Activated T-cell treated with anti-CD3 and anti-CD28 coated beads, Interleukin-2, amount 50 U/mL, for 4 hours (primary cell): ENCODE data around the gene VEZF1. TPM values are rescaled to one million over a fixed set of nuclear protein-coding genes. Genes with fewer than 3 reads are reported as not detected.
"Not testable (repeated sequence)": the region's sequence is repeated elsewhere in the genome, so short reads cannot be mapped to it uniquely, and the experiment has no call there.

Experiments
- ATAC-seq, 2 donors: fragments of 200-7000 bp; cut with Tn5 transposase; one replicate each; pipeline ENCODE4 v1.10.0; 2021
- DNase-seq: peaks from one replicate; pipeline ENCODE4 v3.0.0-alpha.2; 2020
- H3K27me3 Mint-ChIP-seq: one replicate; pipeline ENCODE4 v1.8.0; 2021; ENCODE audit warnings: low read depth, mixed read lengths
- H3K36me3 Mint-ChIP-seq: one replicate; pipeline ENCODE4 v1.8.0; 2022; ENCODE audit warnings: mixed read lengths; ENCODE audit not compliant: insufficient read depth
- H3K4me1 Mint-ChIP-seq: one replicate; pipeline ENCODE4 v1.8.0; 2021; ENCODE audit warnings: low read depth, mixed read lengths
- H3K4me3 Mint-ChIP-seq: one replicate; pipeline ENCODE4 v1.8.0; 2021; ENCODE audit warnings: mild to moderate bottlenecking, moderate library complexity, mixed read lengths
- H3K9me3 Mint-ChIP-seq: one replicate; pipeline ENCODE4 v1.8.0; 2021; ENCODE audit warnings: mixed read lengths
- total RNA-seq, 3 donors: library from RNA; stranded (reverse); gene quantifications; one replicate each; pipeline ENCODE4 v1.2.1, GENCODE V29; 2021

The VEZF1 gene
- total RNA-seq, 3 donors from 2014 or later, result 23.8 to 25.1 (median 24.1) TPM

GRCh38 chr17:57990037-57990436 lies 2.0 kb upstream of the VEZF1 start:
- Mint-ChIP-seq H3K36me3 (no peaks in the 10 kb centered on the region), H3K4me1 (peaks cover 54% of the 10 kb centered on the region), H3K27me3 (no peaks in the 10 kb centered on the region), H3K4me3 (peak overlapping the region; percentile 90), H3K9me3 (no peaks in the 10 kb centered on the region)
- DNase-seq (no peak), ATAC-seq (no peak)

GRCh38 chr17:57988301-57989250 lies 522 bp upstream of the VEZF1 start:
- peak; percentile 51 for DNase-seq
- peak overlapping the region; percentile 90 for H3K4me3 Mint-ChIP-seq
- H3K4me1 Mint-ChIP-seq, result peaks cover 56% of the 10 kb centered on the region
- peak; percentile 70 to 76 for ATAC-seq
- no peaks in the 10 kb centered on the region for H3K27me3 Mint-ChIP-seq
- H3K9me3 Mint-ChIP-seq, result no peaks in the 10 kb centered on the region
- H3K36me3 Mint-ChIP-seq, result peaks cover 1% of the 10 kb centered on the region

- H3K27me3 Mint-ChIP-seq, result no peaks in the 10 kb centered on the region
- peak; percentile 25 for DNase-seq
- H3K4me3 Mint-ChIP-seq, result peak overlapping the region; percentile 91
- peak; percentile 22 to 35 for ATAC-seq
- H3K9me3 Mint-ChIP-seq, result no peaks in the 10 kb centered on the region
- peaks cover 5% of the 10 kb centered on the region for H3K36me3 Mint-ChIP-seq
- peaks cover 62% of the 10 kb centered on the region for H3K4me1 Mint-ChIP-seq
These were observed 1.0 kb downstream of the VEZF1 start for GRCh38 chr17:57986841-57987580.

- DNase-seq, result no peak
- Mint-ChIP-seq H3K27me3 (no peaks in the 10 kb centered on the region), H3K9me3 (no peaks in the 10 kb centered on the region), H3K4me1 (peaks cover 71% of the 10 kb centered on the region), H3K4me3 (peak overlapping the region; percentile 19), H3K36me3 (peaks cover 6% of the 10 kb centered on the region)
- ATAC-seq, result no peak
These were observed 2.4 kb downstream of the VEZF1 start for GRCh38 chr17:57985675-57985974.

- Mint-ChIP-seq H3K4me3 (no peak overlapping the region), H3K27me3 (no peaks in the 10 kb centered on the region), H3K9me3 (no peaks in the 10 kb centered on the region), H3K36me3 (peaks cover 6% of the 10 kb centered on the region), H3K4me1 (peaks cover 74% of the 10 kb centered on the region)
- ATAC-seq (no peak), DNase-seq (no peak)
These were observed 2.9 kb downstream of the VEZF1 start for GRCh38 chr17:57984936-57985674.

- H3K4me1 Mint-ChIP-seq, result peaks cover 70% of the 10 kb centered on the region
- no peaks in the 10 kb centered on the region for H3K27me3 Mint-ChIP-seq
- no peak overlapping the region for H3K4me3 Mint-ChIP-seq
- DNase-seq, result no peak
- H3K9me3 Mint-ChIP-seq, result no peaks in the 10 kb centered on the region
- H3K36me3 Mint-ChIP-seq, result peaks cover 6% of the 10 kb centered on the region
- no peak for ATAC-seq
These were observed 3.7 kb downstream of the VEZF1 start for GRCh38 chr17:57984261-57984890.

- Mint-ChIP-seq H3K9me3 (no peaks in the 10 kb centered on the region), H3K36me3 (peaks cover 13% of the 10 kb centered on the region), H3K4me1 (peaks cover 66% of the 10 kb centered on the region), H3K4me3 (no peak overlapping the region), H3K27me3 (no peaks in the 10 kb centered on the region)
- ATAC-seq (no peak), DNase-seq (no peak)
These were observed 4.6 kb downstream of the VEZF1 start for GRCh38 chr17:57983446-57983845.

GRCh38 chr17:57982452-57983170 lies 5.4 kb downstream of the VEZF1 start:
- H3K36me3 Mint-ChIP-seq, result peaks cover 19% of the 10 kb centered on the region
- H3K9me3 Mint-ChIP-seq, result no peaks in the 10 kb centered on the region
- no peaks in the 10 kb centered on the region for H3K27me3 Mint-ChIP-seq
- no peak overlapping the region for H3K4me3 Mint-ChIP-seq
- peak in 1 of 2 donors; percentile 16 for ATAC-seq
- peaks cover 66% of the 10 kb centered on the region for H3K4me1 Mint-ChIP-seq
- no peak for DNase-seq

- no peak overlapping the region for H3K4me3 Mint-ChIP-seq
These were observed 7.5 kb downstream of the VEZF1 start for GRCh38 chr17:57980522-57980921.

GRCh38 chr17:57979076-57979475 lies 9.0 kb downstream of the VEZF1 start:
- Mint-ChIP-seq H3K4me3 (no peak overlapping the region), H3K9me3 (no peaks in the 10 kb centered on the region), H3K27me3 (no peaks in the 10 kb centered on the region), H3K4me1 (peaks cover 39% of the 10 kb centered on the region), H3K36me3 (peaks cover 39% of the 10 kb centered on the region)
- DNase-seq (no peak), ATAC-seq (no peak)

More at GRCh38 chr17:57980522-57980921, 7.5 kb downstream of the VEZF1 start:
- DNase-seq (no peak), ATAC-seq (no peak)
- H3K4me1 Mint-ChIP-seq, result peaks cover 54% of the 10 kb centered on the region
- no peaks in the 10 kb centered on the region for H3K27me3 Mint-ChIP-seq
- H3K36me3 Mint-ChIP-seq, result peaks cover 32% of the 10 kb centered on the region
- no peaks in the 10 kb centered on the region for H3K9me3 Mint-ChIP-seq

- H3K36me3 Mint-ChIP-seq, result peaks cover 36% of the 10 kb centered on the region
- no peaks in the 10 kb centered on the region for H3K9me3 Mint-ChIP-seq
- H3K4me1 Mint-ChIP-seq, result peaks cover 14% of the 10 kb centered on the region
- ATAC-seq (no peak), DNase-seq (no peak)
- no peaks in the 10 kb centered on the region for H3K27me3 Mint-ChIP-seq
- no peak overlapping the region for H3K4me3 Mint-ChIP-seq
These were observed 11.5 kb downstream of the VEZF1 start for GRCh38 chr17:57976594-57976993.

- ATAC-seq, result no peak
- no peak overlapping the region for H3K4me3 Mint-ChIP-seq
- no peaks in the 10 kb centered on the region for H3K9me3 Mint-ChIP-seq
- H3K36me3 Mint-ChIP-seq, result peaks cover 35% of the 10 kb centered on the region
- H3K4me1 Mint-ChIP-seq, result peaks cover 4% of the 10 kb centered on the region
- no peak for DNase-seq
- H3K27me3 Mint-ChIP-seq, result no peaks in the 10 kb centered on the region
These were observed 13.0 kb downstream of the VEZF1 start for GRCh38 chr17:57975044-57975443.

- not testable (repeated sequence) for H3K4me1 Mint-ChIP-seq, DNase-seq, H3K9me3 Mint-ChIP-seq, H3K4me3 Mint-ChIP-seq, H3K27me3 Mint-ChIP-seq, ATAC-seq
- peaks cover 34% of the 10 kb centered on the region for H3K36me3 Mint-ChIP-seq
These were observed 13.8 kb downstream of the VEZF1 start for GRCh38 chr17:57974053-57974824.
